Chondrocyte (in vitro differentiated cells): ENCODE data around the gene TXNDC16. TPM values are rescaled to one million over a fixed set of nuclear protein-coding genes. Genes with fewer than 3 reads are reported as not detected.

Experiments
- DNase-seq: peaks from one replicate; pipeline ENCODE4 v3.0.0; 2021; ENCODE audit warnings: mixed read lengths, low spot score
- H3K27ac Mint-ChIP-seq: one replicate; pipeline ENCODE4 v1.8.0; 2021; ENCODE audit warnings: mild to moderate bottlenecking, moderate library complexity, mixed read lengths; ENCODE audit not compliant: unreplicated experiment
- H3K27me3 Mint-ChIP-seq: 2 replicates; pipeline ENCODE4 v1.8.0; 2021; ENCODE audit warnings: low read depth, mixed read lengths
- H3K36me3 Mint-ChIP-seq: 2 replicates; pipeline ENCODE4 v1.8.0; 2021; ENCODE audit warnings: low read depth, mixed read lengths
- H3K4me1 Mint-ChIP-seq: 2 replicates; pipeline ENCODE4 v1.8.0; 2021; ENCODE audit warnings: low read depth, mild to moderate bottlenecking, mixed read lengths
- H3K4me3 Mint-ChIP-seq: one replicate; pipeline ENCODE4 v1.8.0; 2021; ENCODE audit warnings: mild to moderate bottlenecking, moderate library complexity, mixed read lengths; ENCODE audit not compliant: unreplicated experiment
- H3K9me3 Mint-ChIP-seq: 2 replicates; pipeline ENCODE4 v1.8.0; 2021; ENCODE audit warnings: low read depth, mixed read lengths
- total RNA-seq: library from RNA; stranded (reverse); gene quantifications from 3 replicates; pipeline ENCODE4 v1.2.1, GENCODE V29; 2021
- TF ChIP-seq, protein P1 (sequence below): fragments of 200-600 bp; sonication (generic); IDR thresholded peaks from 2 replicates; pipeline ENCODE4 v1.5.0; 2021; ENCODE audit warnings: antibody characterized with exemption, mild to moderate bottlenecking, moderate library complexity

TXNDC16 gene
- total RNA-seq, 1 donor from 2014 or later: 6.4 TPM

DNA sequence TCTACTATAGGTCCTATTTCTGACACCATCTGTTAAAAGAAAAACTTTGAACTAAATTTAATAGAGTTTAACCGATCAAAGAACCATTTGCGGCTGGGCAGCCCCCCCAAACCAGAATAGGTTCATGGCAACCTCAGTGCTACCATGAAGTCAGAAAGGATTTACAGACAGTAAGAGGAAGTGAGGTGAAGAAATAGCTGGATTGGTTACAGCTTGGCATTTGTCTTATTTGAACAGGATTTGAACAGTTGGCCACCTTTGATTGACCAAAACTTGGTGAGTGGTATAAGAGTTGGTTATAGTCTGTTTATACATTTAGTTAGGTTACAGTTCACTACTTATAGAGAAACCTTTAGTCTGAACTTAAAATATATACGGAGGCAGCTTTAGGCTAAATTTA lies 88.9 kb downstream of the TXNDC16 start:
- H3K36me3 Mint-ChIP-seq: peaks cover 1% of the 10 kb centered on the region
- no peaks in the 10 kb centered on the region for H3K9me3 Mint-ChIP-seq
- H3K4me1 Mint-ChIP-seq: peaks cover 15% of the 10 kb centered on the region
- TF ChIP-seq, protein P1, sequence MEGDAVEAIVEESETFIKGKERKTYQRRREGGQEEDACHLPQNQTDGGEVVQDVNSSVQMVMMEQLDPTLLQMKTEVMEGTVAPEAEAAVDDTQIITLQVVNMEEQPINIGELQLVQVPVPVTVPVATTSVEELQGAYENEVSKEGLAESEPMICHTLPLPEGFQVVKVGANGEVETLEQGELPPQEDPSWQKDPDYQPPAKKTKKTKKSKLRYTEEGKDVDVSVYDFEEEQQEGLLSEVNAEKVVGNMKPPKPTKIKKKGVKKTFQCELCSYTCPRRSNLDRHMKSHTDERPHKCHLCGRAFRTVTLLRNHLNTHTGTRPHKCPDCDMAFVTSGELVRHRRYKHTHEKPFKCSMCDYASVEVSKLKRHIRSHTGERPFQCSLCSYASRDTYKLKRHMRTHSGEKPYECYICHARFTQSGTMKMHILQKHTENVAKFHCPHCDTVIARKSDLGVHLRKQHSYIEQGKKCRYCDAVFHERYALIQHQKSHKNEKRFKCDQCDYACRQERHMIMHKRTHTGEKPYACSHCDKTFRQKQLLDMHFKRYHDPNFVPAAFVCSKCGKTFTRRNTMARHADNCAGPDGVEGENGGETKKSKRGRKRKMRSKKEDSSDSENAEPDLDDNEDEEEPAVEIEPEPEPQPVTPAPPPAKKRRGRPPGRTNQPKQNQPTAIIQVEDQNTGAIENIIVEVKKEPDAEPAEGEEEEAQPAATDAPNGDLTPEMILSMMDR: no peak
- DNase-seq: no peak
- H3K27ac Mint-ChIP-seq: no peak overlapping the region
- H3K4me3 Mint-ChIP-seq: no peak overlapping the region
- H3K27me3 Mint-ChIP-seq: no peaks in the 10 kb centered on the region

DNA sequence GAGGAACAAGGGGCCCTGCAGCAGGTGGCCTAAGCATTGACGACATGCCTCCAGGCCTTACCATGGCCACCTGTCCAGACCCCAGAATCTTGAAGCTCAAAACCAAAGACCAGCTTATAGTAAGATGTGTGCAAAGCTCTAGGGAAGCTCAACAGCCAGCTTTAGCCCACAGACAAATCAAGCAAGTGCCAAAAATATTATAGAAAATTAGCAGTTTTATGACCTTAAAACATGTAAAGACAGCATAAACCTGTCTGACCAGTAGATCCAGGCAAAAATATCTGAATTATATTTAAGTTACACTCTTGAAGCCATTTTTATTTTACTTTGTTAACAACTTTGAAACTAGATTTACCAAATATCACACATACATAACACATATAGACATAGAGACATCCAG lies 90.6 kb downstream of the TXNDC16 start:
- peaks cover 1% of the 10 kb centered on the region for H3K36me3 Mint-ChIP-seq
- no peaks in the 10 kb centered on the region for H3K27me3 Mint-ChIP-seq
- TF ChIP-seq, protein P1: no peak
- H3K9me3 Mint-ChIP-seq: no peaks in the 10 kb centered on the region
- DNase-seq: no peak
- peaks cover 30% of the 10 kb centered on the region for H3K4me1 Mint-ChIP-seq
- no peak overlapping the region for H3K4me3 Mint-ChIP-seq
- no peak overlapping the region for H3K27ac Mint-ChIP-seq

DNA sequence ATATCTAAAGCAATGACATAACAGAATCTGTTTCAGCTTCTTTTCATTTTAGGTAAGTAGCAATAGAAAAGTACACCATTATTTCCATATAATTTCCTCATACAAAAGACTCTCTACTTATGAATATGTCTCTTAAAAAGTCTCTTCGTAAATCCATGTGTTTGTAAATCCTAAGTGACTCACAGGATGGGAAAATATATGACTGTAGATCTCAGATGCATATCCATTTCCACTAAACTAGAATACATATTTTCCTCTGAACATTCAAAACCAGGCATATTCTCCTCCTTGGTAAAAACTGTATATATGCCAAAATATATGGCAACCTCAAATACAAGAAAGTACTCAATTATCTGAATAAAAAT lies 93.6 kb downstream of the TXNDC16 start:
- peaks cover 50% of the 10 kb centered on the region for H3K4me1 Mint-ChIP-seq
- H3K4me3 Mint-ChIP-seq: peak overlapping the region; percentile 69
- TF ChIP-seq, protein P1: no peak
- no peaks in the 10 kb centered on the region for H3K36me3 Mint-ChIP-seq
- no peaks in the 10 kb centered on the region for H3K9me3 Mint-ChIP-seq
- DNase-seq: no peak
- H3K27ac Mint-ChIP-seq: peak overlapping the region; percentile 98
- H3K27me3 Mint-ChIP-seq: no peaks in the 10 kb centered on the region

DNA sequence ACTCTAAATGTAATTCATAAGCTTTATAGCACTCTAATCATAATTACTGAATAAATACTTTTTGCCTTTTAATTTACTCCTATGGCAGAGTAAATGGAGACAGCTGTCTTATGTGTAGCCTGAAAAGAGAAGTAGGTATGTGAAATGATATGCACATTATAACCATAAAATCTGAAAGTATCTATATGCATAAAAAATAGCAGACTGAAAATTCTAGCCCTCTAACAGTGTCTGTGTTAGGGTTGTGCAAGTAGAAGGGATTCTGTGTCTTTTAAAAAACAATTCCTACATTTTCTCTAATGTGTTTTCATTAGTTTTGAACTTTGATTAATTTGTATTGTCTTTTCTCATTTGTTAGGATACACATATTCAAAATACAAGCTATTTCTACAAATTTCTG lies 94.9 kb downstream of the TXNDC16 start:
- Mint-ChIP-seq H3K27me3 (no peaks in the 10 kb centered on the region), H3K4me3 (no peak overlapping the region), H3K4me1 (peaks cover 50% of the 10 kb centered on the region), H3K27ac (peak overlapping the region; percentile 98), H3K36me3 (peaks cover 4% of the 10 kb centered on the region), H3K9me3 (peaks cover 3% of the 10 kb centered on the region)
- TF ChIP-seq, protein P1: no peak
- no peak for DNase-seq

DNA sequence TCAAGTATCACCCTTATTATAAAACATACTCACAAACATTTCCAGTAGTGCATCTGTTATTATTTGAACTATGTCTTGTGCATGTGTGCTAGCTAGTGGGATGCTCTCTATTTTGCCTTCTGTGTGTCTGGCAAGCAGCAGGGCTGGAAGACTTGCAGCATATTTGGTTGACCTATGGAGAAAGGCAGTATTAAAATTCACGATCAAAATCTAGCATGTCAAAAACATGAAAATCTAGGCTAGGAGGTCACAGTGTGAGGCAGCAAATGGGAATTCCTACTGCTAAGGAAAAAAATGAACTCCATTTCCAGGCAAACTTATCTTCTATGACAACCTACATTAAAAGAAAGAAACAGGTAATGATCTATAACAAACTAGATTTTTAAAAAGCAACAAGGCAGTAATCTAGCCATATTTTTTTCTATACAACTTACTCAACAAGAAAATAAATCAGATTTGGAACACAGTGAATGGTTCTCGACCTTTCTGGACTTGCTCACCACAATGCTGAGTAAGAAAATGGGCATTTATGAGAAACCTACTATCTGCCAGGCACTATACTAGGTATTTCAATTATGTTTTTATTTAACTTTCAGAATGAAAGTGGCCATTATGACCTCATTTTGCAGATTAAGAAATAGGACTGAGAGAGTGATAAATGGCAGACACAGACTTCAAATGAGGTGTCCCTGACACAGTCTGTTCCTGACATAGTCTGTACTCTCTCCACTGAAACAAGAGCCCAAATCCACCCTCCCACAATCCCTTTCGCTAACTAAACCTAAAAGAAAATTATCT lies 96.8 kb downstream of the TXNDC16 start:
- no peak for DNase-seq
- Mint-ChIP-seq H3K9me3 (peaks cover 3% of the 10 kb centered on the region), H3K27me3 (no peaks in the 10 kb centered on the region), H3K4me1 (peaks cover 50% of the 10 kb centered on the region), H3K36me3 (peaks cover 4% of the 10 kb centered on the region), H3K4me3 (no peak overlapping the region), H3K27ac (peak overlapping the region; percentile 84)
- TF ChIP-seq, protein P1: no peak
